WTC11 (cell line): Measurements from ENCODE around the gene STK39. TPM values are rescaled to one million over a fixed set of nuclear protein-coding genes. Genes with fewer than 3 reads are reported as not detected.

ENCODE experiments used
- ATAC-seq: fragments of 200-7000 bp; cut with Tn5 transposase; 2 replicates; pipeline ENCODE4 v1.10.0; 2021; ENCODE audit warnings: mild to moderate bottlenecking, moderate library complexity
- CTCF ChIA-PET: fragments of 300-600 bp; sonication (Branson Sonifier 250); formaldehyde crosslinking; loops from one replicate; lab custom pipeline; 2021; ENCODE audit warnings: antibody characterized with exemption; lab: Charles Lee
- POLR2A ChIA-PET: fragments of 350-600 bp; sonication (Branson Sonifier 250); formaldehyde crosslinking; loops from one replicate; lab custom pipeline; 2021; ENCODE audit warnings: antibody characterized with exemption; lab: Charles Lee
- DNase-seq: peaks from one replicate; pipeline ENCODE4 v3.0.0; 2021; ENCODE audit warnings: low spot score
- H3K27ac Mint-ChIP-seq: 2 replicates; pipeline ENCODE4 v1.8.0; 2021; ENCODE audit warnings: mixed read lengths
- H3K27me3 Mint-ChIP-seq: 2 replicates; pipeline ENCODE4 v1.8.0; 2021; ENCODE audit warnings: low read depth, mild to moderate bottlenecking, moderate library complexity, mixed read lengths
- H3K36me3 Mint-ChIP-seq: 2 replicates; pipeline ENCODE4 v1.8.0; 2021; ENCODE audit warnings: mixed read lengths
- H3K4me1 Mint-ChIP-seq: 2 replicates; pipeline ENCODE4 v1.8.0; 2022; ENCODE audit warnings: mixed read lengths
- H3K4me3 Mint-ChIP-seq: 2 replicates; pipeline ENCODE4 v1.8.0; 2021; ENCODE audit warnings: mild to moderate bottlenecking, moderate library complexity, mixed read lengths
- H3K9me3 Mint-ChIP-seq: 2 replicates; pipeline ENCODE4 v1.8.0; 2021; ENCODE audit warnings: mixed read lengths
- ATF1 ChIP-seq: sonication (generic); formaldehyde crosslinking; IDR thresholded peaks from 2 replicates; pipeline ENCODE4 v1.8.1; 2023; ENCODE audit warnings: mild to moderate bottlenecking, moderate library complexity, missing genetic modification reagents
- ELF4 ChIP-seq: sonication (generic); formaldehyde crosslinking; IDR thresholded peaks from 2 replicates; pipeline ENCODE4 v1.8.1; 2022; ENCODE audit warnings: low read depth, mild to moderate bottlenecking, moderate library complexity, missing genetic modification reagents
- FOXJ3 ChIP-seq: sonication (generic); formaldehyde crosslinking; IDR thresholded peaks from 2 replicates; pipeline ENCODE4 v1.9.0; 2021; ENCODE audit warnings: missing genetic modification reagents, mild to moderate bottlenecking, borderline replicate concordance
- GRHL2 ChIP-seq: fragments of 250-450 bp; sonication (Bioruptor Pico); IDR thresholded peaks from 2 replicates; pipeline ENCODE4 v1.8.0; 2022; ENCODE audit warnings: mild to moderate bottlenecking, moderate library complexity; ENCODE audit not compliant: insufficient replicate concordance, severe bottlenecking
- JAZF1 ChIP-seq: fragments of 250-450 bp; sonication (Bioruptor Pico); IDR thresholded peaks from 2 replicates; pipeline ENCODE4 v1.9.0; 2021; ENCODE audit warnings: moderate library complexity, mild to moderate bottlenecking, inconsistent platforms
- KAT7 ChIP-seq: sonication (generic); formaldehyde crosslinking; IDR thresholded peaks from 2 replicates; pipeline ENCODE4 v1.8.1; 2023; ENCODE audit warnings: missing genetic modification reagents, mild to moderate bottlenecking, borderline replicate concordance
- NFYB ChIP-seq: sonication (generic); formaldehyde crosslinking; conservative IDR thresholded peaks from 2 replicates; pipeline ENCODE4 v1.8.0; 2022; ENCODE audit warnings: low read depth, missing genetic modification reagents
- SOX15 ChIP-seq: fragments of 250-450 bp; sonication (Bioruptor Pico); IDR thresholded peaks from 2 replicates; pipeline ENCODE4 v1.9.0; 2021; ENCODE audit warnings: mild to moderate bottlenecking
- SP1 ChIP-seq: sonication (generic); formaldehyde crosslinking; conservative IDR thresholded peaks from 2 replicates; pipeline ENCODE4 v1.8.1; 2022; ENCODE audit warnings: missing genetic modification reagents
- ZNF423 ChIP-seq: fragments of 250-450 bp; sonication (Bioruptor Pico); IDR thresholded peaks from 2 replicates; pipeline ENCODE4 v2.1.2; 2022; ENCODE audit warnings: mild to moderate bottlenecking, moderate library complexity
- total RNA-seq: library from RNA; stranded (reverse); gene quantifications from 3 replicates; pipeline ENCODE4 v1.2.3, GENCODE V29; 2021
- TF ChIP-seq, protein P1 (sequence below): sonication (generic); formaldehyde crosslinking; IDR thresholded peaks from 2 replicates; pipeline ENCODE4 v1.8.0; 2023; ENCODE audit warnings: missing genetic modification reagents, mild to moderate bottlenecking, borderline replicate concordance
- TF ChIP-seq, protein P2 (sequence below): sonication (generic); formaldehyde crosslinking; IDR thresholded peaks from 2 replicates; pipeline ENCODE4 v1.8.1; 2023; ENCODE audit warnings: mild to moderate bottlenecking, missing genetic modification reagents
- TF ChIP-seq, protein P3 (sequence below): sonication (generic); formaldehyde crosslinking; IDR thresholded peaks from 2 replicates; pipeline ENCODE4 v1.8.1; 2023; ENCODE audit warnings: mild to moderate bottlenecking, missing genetic modification reagents, moderate library complexity
- TF ChIP-seq, protein P4 (sequence below): sonication (generic); formaldehyde crosslinking; IDR thresholded peaks from 2 replicates; pipeline ENCODE4 v1.8.0; 2022; ENCODE audit warnings: mild to moderate bottlenecking, missing genetic modification reagents
- TF ChIP-seq, protein P5 (sequence below): fragments of 250-450 bp; sonication (Bioruptor Pico); IDR thresholded peaks from 2 replicates; pipeline ENCODE4 v1.9.0; 2021; ENCODE audit warnings: mild to moderate bottlenecking
- TF ChIP-seq, protein P6 (sequence below): sonication (generic); formaldehyde crosslinking; IDR thresholded peaks from 2 replicates; pipeline ENCODE4 v1.8.1; 2022; ENCODE audit warnings: low read depth, mild to moderate bottlenecking, moderate library complexity, missing genetic modification reagents, borderline replicate concordance
- TF ChIP-seq, protein P7 (sequence below): sonication (generic); formaldehyde crosslinking; IDR thresholded peaks from 2 replicates; pipeline ENCODE4 v1.8.1; 2023; ENCODE audit warnings: mild to moderate bottlenecking, missing genetic modification reagents, borderline replicate concordance
- TF ChIP-seq, protein P8 (sequence below): fragments of 250-450 bp; sonication (Bioruptor Pico); IDR thresholded peaks from 2 replicates; pipeline ENCODE4 v1.8.0; 2021; ENCODE audit warnings: mild to moderate bottlenecking

STK39 gene
- total RNA-seq, 1 experiment from 2014 or later = 20.5 TPM

DNA sequence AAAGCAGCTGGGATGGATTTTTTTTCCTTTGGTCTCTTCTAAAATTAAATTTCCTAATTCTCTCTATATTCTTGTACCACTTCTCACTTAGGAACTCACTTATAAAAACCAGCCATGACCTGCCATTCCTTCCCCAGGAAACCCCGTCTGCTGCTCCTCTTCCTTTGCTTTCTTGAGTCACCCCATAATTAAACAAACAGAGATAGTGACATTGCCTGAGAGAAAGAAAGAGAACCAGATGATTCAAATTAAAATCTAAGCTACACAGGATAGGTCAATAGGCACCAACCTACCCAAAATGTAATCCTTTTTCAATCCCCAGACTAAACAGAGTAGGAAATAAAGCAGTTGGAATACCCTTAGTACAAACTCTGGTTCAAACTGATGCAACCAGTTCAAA, 9.7 kb downstream of the STK39 start (continued):
- TF ChIP-seq, protein P1, sequence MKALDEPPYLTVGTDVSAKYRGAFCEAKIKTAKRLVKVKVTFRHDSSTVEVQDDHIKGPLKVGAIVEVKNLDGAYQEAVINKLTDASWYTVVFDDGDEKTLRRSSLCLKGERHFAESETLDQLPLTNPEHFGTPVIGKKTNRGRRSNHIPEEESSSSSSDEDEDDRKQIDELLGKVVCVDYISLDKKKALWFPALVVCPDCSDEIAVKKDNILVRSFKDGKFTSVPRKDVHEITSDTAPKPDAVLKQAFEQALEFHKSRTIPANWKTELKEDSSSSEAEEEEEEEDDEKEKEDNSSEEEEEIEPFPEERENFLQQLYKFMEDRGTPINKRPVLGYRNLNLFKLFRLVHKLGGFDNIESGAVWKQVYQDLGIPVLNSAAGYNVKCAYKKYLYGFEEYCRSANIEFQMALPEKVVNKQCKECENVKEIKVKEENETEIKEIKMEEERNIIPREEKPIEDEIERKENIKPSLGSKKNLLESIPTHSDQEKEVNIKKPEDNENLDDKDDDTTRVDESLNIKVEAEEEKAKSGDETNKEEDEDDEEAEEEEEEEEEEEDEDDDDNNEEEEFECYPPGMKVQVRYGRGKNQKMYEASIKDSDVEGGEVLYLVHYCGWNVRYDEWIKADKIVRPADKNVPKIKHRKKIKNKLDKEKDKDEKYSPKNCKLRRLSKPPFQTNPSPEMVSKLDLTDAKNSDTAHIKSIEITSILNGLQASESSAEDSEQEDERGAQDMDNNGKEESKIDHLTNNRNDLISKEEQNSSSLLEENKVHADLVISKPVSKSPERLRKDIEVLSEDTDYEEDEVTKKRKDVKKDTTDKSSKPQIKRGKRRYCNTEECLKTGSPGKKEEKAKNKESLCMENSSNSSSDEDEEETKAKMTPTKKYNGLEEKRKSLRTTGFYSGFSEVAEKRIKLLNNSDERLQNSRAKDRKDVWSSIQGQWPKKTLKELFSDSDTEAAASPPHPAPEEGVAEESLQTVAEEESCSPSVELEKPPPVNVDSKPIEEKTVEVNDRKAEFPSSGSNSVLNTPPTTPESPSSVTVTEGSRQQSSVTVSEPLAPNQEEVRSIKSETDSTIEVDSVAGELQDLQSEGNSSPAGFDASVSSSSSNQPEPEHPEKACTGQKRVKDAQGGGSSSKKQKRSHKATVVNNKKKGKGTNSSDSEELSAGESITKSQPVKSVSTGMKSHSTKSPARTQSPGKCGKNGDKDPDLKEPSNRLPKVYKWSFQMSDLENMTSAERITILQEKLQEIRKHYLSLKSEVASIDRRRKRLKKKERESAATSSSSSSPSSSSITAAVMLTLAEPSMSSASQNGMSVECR = no peak
- no peak for TF ChIP-seq NFYB (CRISPR knock-in tag)
- TF ChIP-seq SOX15 (CRISPR knock-in tag) = no peak
- TF ChIP-seq SP1 = no peak
- TF ChIP-seq, protein P2, sequence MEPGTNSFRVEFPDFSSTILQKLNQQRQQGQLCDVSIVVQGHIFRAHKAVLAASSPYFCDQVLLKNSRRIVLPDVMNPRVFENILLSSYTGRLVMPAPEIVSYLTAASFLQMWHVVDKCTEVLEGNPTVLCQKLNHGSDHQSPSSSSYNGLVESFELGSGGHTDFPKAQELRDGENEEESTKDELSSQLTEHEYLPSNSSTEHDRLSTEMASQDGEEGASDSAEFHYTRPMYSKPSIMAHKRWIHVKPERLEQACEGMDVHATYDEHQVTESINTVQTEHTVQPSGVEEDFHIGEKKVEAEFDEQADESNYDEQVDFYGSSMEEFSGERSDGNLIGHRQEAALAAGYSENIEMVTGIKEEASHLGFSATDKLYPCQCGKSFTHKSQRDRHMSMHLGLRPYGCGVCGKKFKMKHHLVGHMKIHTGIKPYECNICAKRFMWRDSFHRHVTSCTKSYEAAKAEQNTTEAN (CRISPR knock-in tag) = no peak
- TF ChIP-seq GRHL2 (CRISPR knock-in tag) = no peak
- no peak for TF ChIP-seq ATF1 (CRISPR knock-in tag)
- TF ChIP-seq ELF4 (CRISPR knock-in tag) = no peak
- TF ChIP-seq, protein P3, sequence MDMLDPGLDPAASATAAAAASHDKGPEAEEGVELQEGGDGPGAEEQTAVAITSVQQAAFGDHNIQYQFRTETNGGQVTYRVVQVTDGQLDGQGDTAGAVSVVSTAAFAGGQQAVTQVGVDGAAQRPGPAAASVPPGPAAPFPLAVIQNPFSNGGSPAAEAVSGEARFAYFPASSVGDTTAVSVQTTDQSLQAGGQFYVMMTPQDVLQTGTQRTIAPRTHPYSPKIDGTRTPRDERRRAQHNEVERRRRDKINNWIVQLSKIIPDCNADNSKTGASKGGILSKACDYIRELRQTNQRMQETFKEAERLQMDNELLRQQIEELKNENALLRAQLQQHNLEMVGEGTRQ (CRISPR knock-in tag) = no peak
- TF ChIP-seq, protein P4, sequence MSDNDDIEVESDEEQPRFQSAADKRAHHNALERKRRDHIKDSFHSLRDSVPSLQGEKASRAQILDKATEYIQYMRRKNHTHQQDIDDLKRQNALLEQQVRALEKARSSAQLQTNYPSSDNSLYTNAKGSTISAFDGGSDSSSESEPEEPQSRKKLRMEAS (CRISPR knock-in tag) = no peak
- no peak for TF ChIP-seq KAT7 (CRISPR knock-in tag)
- TF ChIP-seq ZNF423 (CRISPR knock-in tag) = no peak

DNA sequence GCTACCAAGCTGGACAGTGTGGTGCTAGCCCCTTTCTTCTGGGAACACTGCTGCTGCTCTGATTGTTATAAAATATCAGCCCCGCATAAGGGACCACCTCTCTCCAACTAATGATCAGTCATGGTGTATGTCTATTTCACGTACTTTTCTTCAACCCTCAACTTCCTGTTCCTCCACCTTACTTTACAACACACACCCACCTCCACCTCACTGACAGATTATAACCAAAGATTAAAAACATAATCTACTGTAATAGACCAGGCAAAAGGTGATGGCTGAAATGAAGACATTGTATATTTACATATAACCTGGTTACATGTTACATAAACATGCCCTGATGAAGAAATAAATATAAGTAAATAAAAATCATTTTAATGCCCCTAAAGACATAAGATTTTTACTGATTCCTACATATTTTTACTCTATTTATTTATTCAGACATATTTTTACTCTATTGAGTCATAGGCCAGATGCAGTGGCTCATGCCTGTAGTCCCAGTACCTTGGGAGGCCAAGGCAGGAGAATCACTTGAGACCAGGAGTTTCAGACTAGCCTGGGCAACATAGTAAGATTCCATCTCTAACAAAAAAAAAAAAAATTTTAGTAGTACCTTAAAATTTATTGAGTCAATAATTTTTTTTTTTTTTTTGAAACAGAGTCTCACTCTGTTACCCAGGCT, 12.8 kb downstream of the STK39 start:
- no peak overlapping the region for H3K27ac Mint-ChIP-seq
- H3K36me3 Mint-ChIP-seq = peaks cover 29% of the 10 kb centered on the region
- peaks cover 10% of the 10 kb centered on the region for H3K4me1 Mint-ChIP-seq
- peaks cover 9% of the 10 kb centered on the region for H3K9me3 Mint-ChIP-seq
- no peak for DNase-seq
- ATAC-seq = no peak
- ChIA-PET CTCF (no interaction called here), POLR2A (no interaction called here)
- no peaks in the 10 kb centered on the region for H3K27me3 Mint-ChIP-seq
- no peak overlapping the region for H3K4me3 Mint-ChIP-seq
- TF ChIP-seq FOXJ3 (no peak), JAZF1 (no peak)
- TF ChIP-seq, protein P5, sequence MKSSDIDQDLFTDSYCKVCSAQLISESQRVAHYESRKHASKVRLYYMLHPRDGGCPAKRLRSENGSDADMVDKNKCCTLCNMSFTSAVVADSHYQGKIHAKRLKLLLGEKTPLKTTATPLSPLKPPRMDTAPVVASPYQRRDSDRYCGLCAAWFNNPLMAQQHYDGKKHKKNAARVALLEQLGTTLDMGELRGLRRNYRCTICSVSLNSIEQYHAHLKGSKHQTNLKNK (CRISPR knock-in tag) = no peak
- TF ChIP-seq, protein P6, sequence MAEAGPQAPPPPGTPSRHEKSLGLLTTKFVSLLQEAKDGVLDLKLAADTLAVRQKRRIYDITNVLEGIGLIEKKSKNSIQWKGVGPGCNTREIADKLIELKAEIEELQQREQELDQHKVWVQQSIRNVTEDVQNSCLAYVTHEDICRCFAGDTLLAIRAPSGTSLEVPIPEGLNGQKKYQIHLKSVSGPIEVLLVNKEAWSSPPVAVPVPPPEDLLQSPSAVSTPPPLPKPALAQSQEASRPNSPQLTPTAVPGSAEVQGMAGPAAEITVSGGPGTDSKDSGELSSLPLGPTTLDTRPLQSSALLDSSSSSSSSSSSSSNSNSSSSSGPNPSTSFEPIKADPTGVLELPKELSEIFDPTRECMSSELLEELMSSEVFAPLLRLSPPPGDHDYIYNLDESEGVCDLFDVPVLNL (CRISPR knock-in tag) = no peak
- TF ChIP-seq, protein P7, sequence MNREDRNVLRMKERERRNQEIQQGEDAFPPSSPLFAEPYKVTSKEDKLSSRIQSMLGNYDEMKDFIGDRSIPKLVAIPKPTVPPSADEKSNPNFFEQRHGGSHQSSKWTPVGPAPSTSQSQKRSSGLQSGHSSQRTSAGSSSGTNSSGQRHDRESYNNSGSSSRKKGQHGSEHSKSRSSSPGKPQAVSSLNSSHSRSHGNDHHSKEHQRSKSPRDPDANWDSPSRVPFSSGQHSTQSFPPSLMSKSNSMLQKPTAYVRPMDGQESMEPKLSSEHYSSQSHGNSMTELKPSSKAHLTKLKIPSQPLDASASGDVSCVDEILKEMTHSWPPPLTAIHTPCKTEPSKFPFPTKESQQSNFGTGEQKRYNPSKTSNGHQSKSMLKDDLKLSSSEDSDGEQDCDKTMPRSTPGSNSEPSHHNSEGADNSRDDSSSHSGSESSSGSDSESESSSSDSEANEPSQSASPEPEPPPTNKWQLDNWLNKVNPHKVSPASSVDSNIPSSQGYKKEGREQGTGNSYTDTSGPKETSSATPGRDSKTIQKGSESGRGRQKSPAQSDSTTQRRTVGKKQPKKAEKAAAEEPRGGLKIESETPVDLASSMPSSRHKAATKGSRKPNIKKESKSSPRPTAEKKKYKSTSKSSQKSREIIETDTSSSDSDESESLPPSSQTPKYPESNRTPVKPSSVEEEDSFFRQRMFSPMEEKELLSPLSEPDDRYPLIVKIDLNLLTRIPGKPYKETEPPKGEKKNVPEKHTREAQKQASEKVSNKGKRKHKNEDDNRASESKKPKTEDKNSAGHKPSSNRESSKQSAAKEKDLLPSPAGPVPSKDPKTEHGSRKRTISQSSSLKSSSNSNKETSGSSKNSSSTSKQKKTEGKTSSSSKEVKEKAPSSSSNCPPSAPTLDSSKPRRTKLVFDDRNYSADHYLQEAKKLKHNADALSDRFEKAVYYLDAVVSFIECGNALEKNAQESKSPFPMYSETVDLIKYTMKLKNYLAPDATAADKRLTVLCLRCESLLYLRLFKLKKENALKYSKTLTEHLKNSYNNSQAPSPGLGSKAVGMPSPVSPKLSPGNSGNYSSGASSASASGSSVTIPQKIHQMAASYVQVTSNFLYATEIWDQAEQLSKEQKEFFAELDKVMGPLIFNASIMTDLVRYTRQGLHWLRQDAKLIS = no peak
- TF ChIP-seq, protein P8, sequence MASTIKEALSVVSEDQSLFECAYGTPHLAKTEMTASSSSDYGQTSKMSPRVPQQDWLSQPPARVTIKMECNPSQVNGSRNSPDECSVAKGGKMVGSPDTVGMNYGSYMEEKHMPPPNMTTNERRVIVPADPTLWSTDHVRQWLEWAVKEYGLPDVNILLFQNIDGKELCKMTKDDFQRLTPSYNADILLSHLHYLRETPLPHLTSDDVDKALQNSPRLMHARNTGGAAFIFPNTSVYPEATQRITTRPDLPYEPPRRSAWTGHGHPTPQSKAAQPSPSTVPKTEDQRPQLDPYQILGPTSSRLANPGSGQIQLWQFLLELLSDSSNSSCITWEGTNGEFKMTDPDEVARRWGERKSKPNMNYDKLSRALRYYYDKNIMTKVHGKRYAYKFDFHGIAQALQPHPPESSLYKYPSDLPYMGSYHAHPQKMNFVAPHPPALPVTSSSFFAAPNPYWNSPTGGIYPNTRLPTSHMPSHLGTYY (CRISPR knock-in tag) = no peak
